Lower lobe of right lung (tissue), 2 donors: Measurements from ENCODE around the gene SUCLG2. TPM values are rescaled to one million over a fixed set of nuclear protein-coding genes. Genes with fewer than 3 reads are reported as not detected.

Source experiments
- ATAC-seq, 2 donors: fragments of 200-7000 bp; cut with Tn5 transposase; one replicate each; pipeline ENCODE4 v1.9.1; 2020 to 2022; ENCODE audit warnings: mild to moderate bottlenecking in 2 of 2, moderate library complexity in 2 of 2
- DNase-seq: peaks from one replicate; pipeline ENCODE4 v3.0.0-alpha.2; 2020
- H3K27ac ChIP-seq: fragments of 200-600 bp; one replicate; pipeline ENCODE4 v1.8.0; 2022
- H3K27me3 ChIP-seq: fragments of 200-600 bp; one replicate; pipeline ENCODE4 v1.8.0; 2022; ENCODE audit warnings: low read depth
- H3K36me3 ChIP-seq: fragments of 200-600 bp; one replicate; pipeline ENCODE4 v1.8.0; 2022; ENCODE audit warnings: mild to moderate bottlenecking
- H3K4me1 ChIP-seq: fragments of 200-600 bp; one replicate; pipeline ENCODE4 v1.8.0; 2022
- H3K4me3 ChIP-seq: fragments of 200-600 bp; one replicate; pipeline ENCODE4 v1.8.0; 2022; ENCODE audit warnings: mild to moderate bottlenecking
- H3K9me3 ChIP-seq: fragments of 200-600 bp; one replicate; pipeline ENCODE4 v1.8.0; 2022
- CTCF ChIP-seq: fragments of 200-600 bp; IDR thresholded peaks from one replicate; pipeline ENCODE4 v1.8.0; 2022; ENCODE audit warnings: antibody characterized with exemption, mild to moderate bottlenecking
- intact Hi-C: fragments of 100-400 bp; cut with DNase I; formaldehyde crosslinking; loops from one replicate; pipeline ENCODE4 v1.11.0; 2022
- total RNA-seq: library from RNA; stranded (reverse); fragmentation: NEBNext Ultra II Directional; extraction: Animal tissue kit (Norgen Biotek cat#: 25700); gene quantifications from one replicate; pipeline ENCODE4 v1.2.1, GENCODE V29; 2021
- donor health status: DM: no; HTN: yes; CAD: no; lungs with severe emphysema.

SUCLG2 gene
- total RNA-seq, 1 donor from 2014 or later = 50.7 TPM

GRCh38 chr3:67691207-67691606 lies 36.8 kb upstream of the SUCLG2 start:
- Histone ChIP-seq H3K4me1 (no peaks in the 10 kb centered on the region), H3K27ac (no peak overlapping the region), H3K36me3 (no peaks in the 10 kb centered on the region), H3K4me3 (no peak overlapping the region), H3K27me3 (no peaks in the 10 kb centered on the region), H3K9me3 (no peaks in the 10 kb centered on the region)
- no peak for TF ChIP-seq CTCF
- ATAC-seq (no peak), DNase-seq (no peak)
- intact Hi-C loops = no loop called here

DNA sequence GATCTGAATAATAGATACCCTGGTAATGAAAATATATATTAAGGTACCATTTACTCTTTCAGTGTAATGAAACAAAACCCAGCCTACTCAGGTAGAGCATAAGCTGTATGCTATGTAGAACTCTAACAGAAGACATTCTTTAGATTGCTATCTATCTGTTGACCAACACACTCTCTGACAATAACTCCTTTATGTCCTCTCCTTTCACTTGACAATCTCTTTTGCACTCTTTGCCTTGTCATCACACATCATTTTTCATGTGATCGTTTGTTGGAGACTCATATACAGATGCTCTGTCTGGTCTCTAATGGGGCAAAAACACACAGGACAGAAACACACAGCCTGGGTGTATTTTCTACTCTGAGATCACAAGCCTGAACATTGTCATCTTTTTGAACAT lies 35.4 kb upstream of the SUCLG2 start:
- no peak overlapping the region for H3K4me3 ChIP-seq
- no peak for DNase-seq
- H3K27ac ChIP-seq = no peak overlapping the region
- no peak for TF ChIP-seq CTCF
- H3K27me3 ChIP-seq = no peaks in the 10 kb centered on the region
- H3K9me3 ChIP-seq = no peaks in the 10 kb centered on the region
- no peak for ATAC-seq
- intact Hi-C loops = no loop called here
- no peaks in the 10 kb centered on the region for H3K4me1 ChIP-seq
- H3K36me3 ChIP-seq = no peaks in the 10 kb centered on the region

DNA sequence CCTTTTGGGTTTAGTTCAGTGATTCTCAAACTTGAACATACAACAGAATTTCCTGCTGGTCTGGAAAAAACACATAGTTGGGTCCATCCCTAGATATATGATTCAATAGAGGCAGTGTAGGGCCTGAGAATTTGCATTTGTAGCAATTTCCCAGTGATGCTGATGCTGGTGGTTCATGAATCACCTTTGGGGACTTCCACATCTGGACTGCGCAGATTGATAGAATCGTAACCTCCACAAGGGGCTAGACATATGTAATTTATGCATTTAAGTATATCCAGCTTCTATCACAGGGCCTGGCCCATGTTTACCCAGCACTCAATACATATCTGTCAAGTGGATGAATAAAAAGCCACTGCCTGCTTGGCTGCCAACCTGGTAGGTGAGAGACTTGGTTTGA lies 33.8 kb upstream of the SUCLG2 start:
- no peak for TF ChIP-seq CTCF
- no peaks in the 10 kb centered on the region for H3K4me1 ChIP-seq
- intact Hi-C loops = no loop called here
- ATAC-seq = no peak
- H3K27ac ChIP-seq = no peak overlapping the region
- H3K27me3 ChIP-seq = no peaks in the 10 kb centered on the region
- no peak for DNase-seq
- no peaks in the 10 kb centered on the region for H3K36me3 ChIP-seq
- no peaks in the 10 kb centered on the region for H3K9me3 ChIP-seq
- no peak overlapping the region for H3K4me3 ChIP-seq

DNA sequence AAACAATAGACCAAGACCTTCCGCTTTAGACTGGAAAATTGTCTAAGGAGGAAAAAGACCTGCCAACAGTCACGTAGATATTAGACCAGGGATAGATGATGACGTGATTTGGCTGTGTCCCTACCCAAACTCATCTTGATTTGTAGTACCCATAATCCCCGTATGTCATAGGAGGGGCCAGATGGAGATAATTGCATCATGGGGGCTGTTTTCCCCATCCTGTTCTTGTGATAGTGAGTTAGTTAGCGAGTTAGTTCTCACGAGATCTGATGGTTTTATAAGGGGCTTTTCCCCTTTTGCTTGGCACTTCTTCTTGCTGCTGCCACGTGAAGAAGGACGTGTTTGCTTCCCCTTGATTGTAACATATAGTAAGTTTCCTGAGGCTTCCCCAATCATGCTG lies 31.7 kb upstream of the SUCLG2 start:
- Histone ChIP-seq H3K4me3 (no peak overlapping the region), H3K36me3 (no peaks in the 10 kb centered on the region), H3K27me3 (no peaks in the 10 kb centered on the region), H3K27ac (no peak overlapping the region), H3K9me3 (no peaks in the 10 kb centered on the region), H3K4me1 (no peaks in the 10 kb centered on the region)
- no peak for TF ChIP-seq CTCF
- no peak for DNase-seq
- no peak for ATAC-seq
- intact Hi-C loops = no loop called here

- DNase-seq (no peak), ATAC-seq (no peak)
- no peaks in the 10 kb centered on the region for H3K4me1 ChIP-seq
- H3K27me3 ChIP-seq = no peaks in the 10 kb centered on the region
- no peak overlapping the region for H3K4me3 ChIP-seq
- no peaks in the 10 kb centered on the region for H3K9me3 ChIP-seq
- no peak for TF ChIP-seq CTCF
- no peak overlapping the region for H3K27ac ChIP-seq
- intact Hi-C loops = no loop called here
- H3K36me3 ChIP-seq = no peaks in the 10 kb centered on the region
Observed at GRCh38 chr3:67685499-67685898, 31.1 kb upstream of the SUCLG2 start.

GRCh38 chr3:67684211-67684610 lies 29.8 kb upstream of the SUCLG2 start:
- ATAC-seq = no peak
- Histone ChIP-seq H3K4me3 (no peak overlapping the region), H3K4me1 (no peaks in the 10 kb centered on the region), H3K9me3 (no peaks in the 10 kb centered on the region), H3K27me3 (no peaks in the 10 kb centered on the region), H3K27ac (no peak overlapping the region), H3K36me3 (no peaks in the 10 kb centered on the region)
- no peak for DNase-seq
- no peak for TF ChIP-seq CTCF
- intact Hi-C loops = no loop called here
